HG02588 (cell line): Measurements from ENCODE around the gene GRAMD1B.

ENCODE experiments used
- ATAC-seq: cut with Tn5 transposase; IDR thresholded peaks from one replicate; pipeline ENCODE4 v1.9.1; 2021; ENCODE audit warnings: mild to moderate bottlenecking, moderate library complexity; ENCODE audit not compliant: unreplicated experiment

Gene GRAMD1B

GRCh38 chr11:123526027-123526805 lies 96.1 kb downstream of the GRAMD1B start:
- no peak for ATAC-seq

DNA sequence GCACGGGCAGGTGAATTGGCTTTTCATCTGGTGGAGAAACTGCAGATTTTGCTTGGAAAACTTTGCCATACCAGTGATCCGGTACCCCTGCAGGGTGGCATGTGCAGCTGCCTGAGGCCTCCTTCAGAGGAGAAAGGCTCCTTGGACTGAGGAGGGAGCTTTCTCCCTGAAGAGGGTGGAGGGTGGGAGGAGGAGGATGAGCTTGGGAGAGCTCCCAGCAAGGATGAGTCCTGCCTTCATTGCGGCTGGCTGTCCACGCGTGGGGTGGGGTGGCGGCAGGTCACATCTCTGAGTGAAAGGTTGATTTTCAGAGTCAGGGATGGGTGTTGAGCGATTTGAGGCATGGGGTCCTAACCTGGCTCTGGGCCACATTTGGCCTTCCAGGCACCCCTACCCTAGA lies 96.8 kb downstream of the GRAMD1B start:
- no peak for ATAC-seq

GRCh38 chr11:123527526-123527925 lies 97.5 kb downstream of the GRAMD1B start:
- no peak for ATAC-seq

GRCh38 chr11:123527947-123528346 lies 97.9 kb downstream of the GRAMD1B start:
- ATAC-seq = no peak

DNA sequence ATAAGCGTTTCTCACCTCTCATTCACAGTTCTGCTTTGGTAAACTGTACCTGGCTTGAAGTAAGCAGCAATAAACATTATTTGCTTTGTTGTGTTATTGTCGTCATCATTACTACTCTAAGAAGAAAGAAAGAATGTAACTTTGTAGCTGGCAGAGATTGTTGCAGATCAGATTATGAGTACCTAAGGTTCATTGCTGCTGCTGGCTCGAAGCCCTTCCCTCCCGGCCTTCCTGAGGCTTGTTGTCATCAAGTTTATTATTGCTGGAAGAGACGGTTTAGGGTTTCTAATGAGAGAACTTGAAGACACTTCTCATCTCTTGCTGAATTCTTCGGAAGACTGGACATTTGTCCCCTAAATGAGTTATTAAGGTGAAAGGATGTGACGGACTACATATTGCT lies 101.3 kb downstream of the GRAMD1B start:
- no peak for ATAC-seq

DNA sequence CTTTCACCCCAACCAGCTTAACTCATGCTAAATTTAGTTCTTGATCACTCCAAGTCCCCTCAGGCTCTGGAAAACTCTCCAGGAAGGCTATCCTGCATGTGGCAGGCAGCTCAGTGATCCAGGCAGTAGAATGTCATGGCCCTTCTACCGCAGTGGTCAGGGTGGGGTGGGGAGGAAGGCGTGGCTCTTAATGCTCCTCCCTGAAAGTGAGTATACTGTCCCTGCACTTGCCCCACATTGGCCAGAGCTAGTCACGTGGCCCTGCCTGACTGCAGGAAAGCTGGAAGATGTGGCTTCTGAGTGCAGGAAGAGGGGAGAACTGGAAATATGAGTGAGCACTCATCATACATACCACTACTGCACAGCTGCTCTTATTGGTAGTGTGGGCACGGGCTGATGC lies 102.1 kb downstream of the GRAMD1B start:
- ATAC-seq = no peak

- no peak for ATAC-seq
Observed at GRCh38 chr11:123535401-123535800, 105.3 kb downstream of the GRAMD1B start.

DNA sequence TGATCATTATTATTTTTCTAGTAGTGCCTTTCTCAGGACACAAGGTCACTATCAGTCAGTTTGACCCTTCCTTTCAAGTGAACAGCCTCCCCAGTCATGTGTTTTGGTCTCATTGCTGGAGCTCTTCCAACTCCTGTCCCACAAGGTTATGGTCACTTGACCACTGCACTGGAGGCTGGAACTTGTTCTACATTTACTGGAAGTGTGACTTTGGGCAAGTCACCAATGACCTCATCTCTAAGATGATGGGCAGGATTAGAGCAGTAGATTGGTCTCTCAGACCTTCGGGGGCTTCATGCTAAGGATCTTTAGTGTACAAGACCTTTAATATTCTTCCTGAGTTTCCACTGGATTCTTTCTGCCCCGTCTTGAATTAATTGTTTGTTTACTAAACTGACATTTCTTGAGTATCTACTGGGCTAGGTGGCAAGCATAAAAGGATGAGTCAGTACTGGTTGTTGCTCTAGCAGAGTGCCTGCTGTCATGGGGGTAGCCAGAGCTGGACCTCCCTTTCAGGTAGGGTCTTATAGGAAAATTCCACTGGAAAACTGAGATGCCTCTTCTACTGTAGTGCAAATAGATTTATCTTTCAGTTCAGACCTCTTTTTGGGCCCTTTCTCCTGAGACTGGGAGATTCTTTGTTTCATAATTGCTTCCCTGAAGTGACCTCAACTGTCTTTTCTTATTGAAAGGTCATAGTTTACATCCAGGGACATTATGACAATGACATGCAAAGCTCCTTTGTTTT lies 106.8 kb downstream of the GRAMD1B start:
- no peak for ATAC-seq

DNA sequence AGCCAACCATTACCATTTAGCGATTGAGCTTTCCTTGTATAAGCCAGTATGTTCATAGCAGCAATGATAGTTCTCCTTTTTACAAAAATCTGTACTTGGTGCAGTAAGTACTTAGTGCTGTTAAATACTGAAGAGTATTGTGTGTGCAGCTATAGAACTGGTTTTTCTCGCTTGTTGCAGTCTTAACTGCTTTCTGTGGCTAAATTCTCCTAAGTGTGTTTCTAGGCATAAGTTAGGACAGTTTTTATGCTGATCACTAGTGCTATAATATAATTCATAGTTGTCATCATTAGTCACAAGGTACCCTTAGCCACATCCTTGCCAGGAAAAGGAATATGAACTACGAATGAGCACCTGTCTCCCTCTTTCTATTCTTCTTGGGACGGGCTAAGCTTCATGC lies 107.7 kb downstream of the GRAMD1B start:
- no peak for ATAC-seq

DNA sequence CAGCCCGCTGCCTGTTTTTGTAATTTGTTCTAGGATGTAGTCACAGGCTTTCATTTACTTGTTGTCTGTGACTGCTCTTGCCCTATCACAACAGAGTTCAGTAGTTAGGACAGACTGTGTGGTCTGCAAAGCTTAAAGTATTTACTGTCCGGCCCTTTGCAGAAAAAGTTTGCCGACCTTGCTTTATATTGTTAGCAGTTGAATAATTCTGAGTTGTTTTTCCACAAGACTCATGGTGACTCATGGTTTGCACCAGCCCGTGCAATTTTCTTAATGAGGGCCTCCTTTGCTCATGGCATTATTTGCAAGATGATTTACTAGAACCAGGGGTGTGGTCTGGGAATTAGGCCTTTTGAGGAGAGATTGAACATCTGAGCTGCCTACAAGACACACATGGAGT lies 113.7 kb downstream of the GRAMD1B start:
- ATAC-seq = no peak

GRCh38 chr11:123544631-123545375 lies 114.7 kb downstream of the GRAMD1B start:
- no peak for ATAC-seq

- ATAC-seq = no peak
Observed at GRCh38 chr11:123545726-123546270, 115.7 kb downstream of the GRAMD1B start.

DNA sequence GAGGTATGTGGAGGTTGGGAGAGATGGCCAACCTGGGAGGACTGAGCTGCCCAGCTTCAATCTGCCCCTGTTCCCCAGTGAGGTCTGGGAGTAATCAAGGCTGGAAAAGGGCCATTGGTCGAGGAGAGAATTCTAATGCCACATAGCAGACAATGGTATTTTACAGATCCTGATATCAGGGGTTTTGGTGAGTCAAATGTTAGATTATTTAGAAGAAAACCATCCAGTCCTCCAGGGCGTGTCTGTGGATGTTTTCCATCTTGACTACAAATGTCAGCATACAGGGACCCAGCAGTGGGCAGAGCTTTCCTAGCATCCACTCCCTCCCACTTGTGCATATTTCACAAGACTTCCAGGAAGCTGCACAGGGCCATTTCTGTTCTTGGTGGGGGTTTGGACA lies 116.4 kb downstream of the GRAMD1B start:
- ATAC-seq = no peak

- ATAC-seq = peak; percentile 96
Observed at GRCh38 chr11:123547180-123547579, 117.1 kb downstream of the GRAMD1B start.

- no peak for ATAC-seq
Observed at GRCh38 chr11:123548774-123549173, 118.7 kb downstream of the GRAMD1B start.

GRCh38 chr11:123549926-123550917 lies 120.2 kb downstream of the GRAMD1B start:
- no peak for ATAC-seq

DNA sequence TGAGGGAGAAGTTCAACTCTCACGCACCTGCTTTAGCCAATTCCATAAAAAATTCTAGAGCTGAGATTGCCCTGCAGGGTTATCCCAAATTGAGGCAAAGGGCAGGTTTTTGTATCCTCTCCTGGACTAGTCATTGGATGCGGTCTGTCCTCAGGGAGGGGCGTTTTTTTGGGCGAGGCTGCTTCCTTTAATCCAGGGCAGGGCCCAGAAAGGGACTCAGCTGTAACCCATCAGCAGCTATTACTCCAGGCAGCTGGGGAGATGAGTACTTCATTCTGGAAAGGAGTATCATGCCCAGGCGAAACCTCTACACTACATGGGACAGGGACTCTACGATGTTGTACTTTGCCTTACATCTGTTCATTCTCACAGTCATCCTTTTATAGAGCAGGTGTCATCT lies 121.0 kb downstream of the GRAMD1B start:
- no peak for ATAC-seq

DNA sequence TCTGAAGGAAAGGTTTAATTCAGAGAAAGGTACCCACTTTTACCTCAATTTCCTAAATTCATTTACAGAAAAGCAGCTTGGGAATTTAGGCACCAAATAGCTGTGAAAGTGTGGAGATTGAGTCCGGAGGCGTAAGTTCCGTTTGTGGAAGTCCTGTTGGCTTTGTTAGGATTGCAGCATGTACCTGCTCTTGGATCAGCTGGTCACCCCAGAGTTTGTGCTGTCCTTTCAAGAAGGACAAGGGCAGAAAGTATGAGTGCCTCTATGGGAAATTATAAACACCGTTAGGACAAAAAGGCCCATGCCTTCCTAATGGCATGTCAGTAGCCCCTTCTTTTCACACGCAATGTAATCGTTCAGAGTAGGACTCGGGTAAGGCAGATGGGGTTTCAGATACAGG lies 126.6 kb downstream of the GRAMD1B start:
- no peak for ATAC-seq

DNA sequence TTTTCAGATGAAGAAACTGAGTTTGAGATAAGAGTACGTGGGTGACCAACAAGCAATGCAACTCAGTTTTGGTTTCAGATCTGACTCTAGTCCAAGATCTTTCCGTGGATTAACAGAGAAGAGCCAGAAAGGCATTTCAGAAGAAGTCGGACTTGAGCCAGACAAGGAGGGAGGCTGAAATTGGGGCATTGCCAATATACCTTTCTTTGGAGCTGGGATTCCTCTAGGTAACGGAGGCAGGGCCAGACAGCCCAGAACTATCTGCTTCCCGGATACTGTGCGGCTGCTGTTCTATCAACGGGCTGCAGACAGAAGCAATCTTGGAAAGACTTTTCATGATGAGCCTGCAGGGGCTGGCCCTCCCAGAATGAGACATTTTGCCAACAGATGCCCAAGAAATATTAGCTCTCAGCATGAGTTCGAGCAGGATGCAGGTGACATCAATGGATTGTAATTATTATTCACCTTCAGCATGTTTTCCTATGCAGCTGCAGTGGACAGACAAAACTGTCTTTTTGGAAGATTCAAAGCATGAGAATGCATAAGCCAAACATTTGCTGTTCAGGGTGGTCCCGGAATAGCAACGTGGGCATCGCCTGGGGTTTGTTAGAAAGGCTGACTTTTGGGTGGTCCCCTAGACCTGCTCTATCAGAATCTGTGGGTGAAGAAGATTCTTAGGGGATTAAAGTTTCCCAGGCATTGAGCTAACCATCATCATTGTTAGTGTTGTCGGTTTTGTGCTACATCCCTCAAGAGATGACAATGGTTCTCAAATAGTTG lies 128.7 kb downstream of the GRAMD1B start:
- no peak for ATAC-seq
